Fibroblast of lung (primary cell): ENCODE data around the gene VN1R2. TPM values are rescaled to one million over a fixed set of nuclear protein-coding genes. Genes with fewer than 3 reads are reported as not detected.
"Not testable (repeated sequence)": the region's sequence is repeated elsewhere in the genome, so short reads cannot be mapped to it uniquely, and the experiment has no call there.

Source experiments
- DNase-seq, 2 donors: peaks; one replicate each; pipeline versions ENCODE4 v3.0.0 to v3.0.0-alpha.2; 2010; ENCODE audit warnings: low read depth in 2 of 2
- H2AFZ ChIP-seq: 2 replicates; pipeline ENCODE4 v1.5.1; 2012; ENCODE audit warnings: low read length, control low read depth, inconsistent platforms
- H3K27ac ChIP-seq: 2 replicates; pipeline ENCODE4 v1.5.1; 2011; ENCODE audit warnings: low read length, control low read depth; ENCODE audit not compliant: insufficient read depth
- H3K27me3 ChIP-seq: 2 replicates; pipeline ENCODE4 v1.5.1; 2011; ENCODE audit warnings: mild to moderate bottlenecking, low read length; ENCODE audit not compliant: control insufficient read depth, insufficient read depth
- H3K36me3 ChIP-seq: 2 replicates; pipeline ENCODE4 v1.5.1; 2011; ENCODE audit warnings: low read length; ENCODE audit not compliant: control insufficient read depth, insufficient read depth
- H3K4me1 ChIP-seq: 2 replicates; pipeline ENCODE4 v1.5.1; 2011; ENCODE audit warnings: low read length; ENCODE audit not compliant: control insufficient read depth, insufficient read depth; ENCODE audit errors: extremely low read depth
- H3K4me2 ChIP-seq: 2 replicates; pipeline ENCODE4 v1.5.1; 2011; ENCODE audit warnings: low read length, control low read depth; ENCODE audit not compliant: insufficient read depth; ENCODE audit errors: extremely low read depth
- H3K4me3 ChIP-seq, 4 experiments: fragments of 200-600 bp in 1 of 4; sonication (generic) in 1 of 4; replicated peaks in 1 of 4; 2 replicates each; pipeline ENCODE4 v1.5.1; 2011 to 2016; ENCODE audit warnings: low read length in 4 of 4, low read depth in 3 of 4, mild to moderate bottlenecking in 3 of 4, control low read depth in 2 of 4, inconsistent platforms in 1 of 4, mixed read lengths in 1 of 4; ENCODE audit not compliant: insufficient read depth in 1 of 4; ENCODE audit errors: control extremely low read depth in 1 of 4
- H3K79me2 ChIP-seq: 2 replicates; pipeline ENCODE4 v1.5.1; 2012; ENCODE audit warnings: mild to moderate bottlenecking, low read length, inconsistent platforms; ENCODE audit not compliant: control insufficient read depth, insufficient read depth
- H3K9ac ChIP-seq: 2 replicates; pipeline ENCODE4 v1.5.1; 2011; ENCODE audit warnings: mild to moderate bottlenecking, low read length, control low read depth; ENCODE audit not compliant: insufficient read depth
- H3K9me3 ChIP-seq: 2 replicates; pipeline ENCODE4 v1.5.1; 2012; ENCODE audit warnings: low read depth, low read length; ENCODE audit not compliant: control insufficient read depth, insufficient read depth
- H4K20me1 ChIP-seq: 2 replicates; pipeline ENCODE4 v1.5.1; 2011; ENCODE audit warnings: low read length; ENCODE audit not compliant: control insufficient read depth, insufficient read depth; ENCODE audit errors: extremely low read depth
- polyA minus RNA-seq: library from RNA; depleted of rRNA, polyadenylated mRNA; stranded (reverse); fragments of >200 nt; gene quantifications from 2 replicates; pipeline ENCODE4 v1.2.3, GENCODE V29; 2011; ENCODE audit warnings: low replicate concordance
- polyA plus RNA-seq, 2 donors: library from polyadenylated mRNA; depleted of rRNA in 1 of 2; stranded (reverse) in 1 of 2; unstranded in 1 of 2; fragments of >200 nt; gene quantifications; 2 replicates each; pipeline ENCODE4 v1.2.1, GENCODE V29; 2011 to 2012; ENCODE audit warnings: missing spikeins in 1 of 2
- total RNA-seq: library from RNA; depleted of rRNA; stranded (reverse); fragments of >200 nt; gene quantifications from 2 replicates; pipeline ENCODE4 v1.2.1, GENCODE V29; 2014
- TF ChIP-seq, protein P1 (sequence below), 2 donors: IDR thresholded peaks in 1 of 2; conservative IDR thresholded peaks in 1 of 2; 1 replicate in 1 of 2; 2 replicates in 1 of 2; pipeline ENCODE4 v1.5.1; 2011 to 2012; ENCODE audit warnings: low read length in 2 of 2, control low read depth in 1 of 2, inconsistent platforms in 1 of 2, low read depth in 1 of 2, mild to moderate bottlenecking in 1 of 2

The VN1R2 gene, protein sequence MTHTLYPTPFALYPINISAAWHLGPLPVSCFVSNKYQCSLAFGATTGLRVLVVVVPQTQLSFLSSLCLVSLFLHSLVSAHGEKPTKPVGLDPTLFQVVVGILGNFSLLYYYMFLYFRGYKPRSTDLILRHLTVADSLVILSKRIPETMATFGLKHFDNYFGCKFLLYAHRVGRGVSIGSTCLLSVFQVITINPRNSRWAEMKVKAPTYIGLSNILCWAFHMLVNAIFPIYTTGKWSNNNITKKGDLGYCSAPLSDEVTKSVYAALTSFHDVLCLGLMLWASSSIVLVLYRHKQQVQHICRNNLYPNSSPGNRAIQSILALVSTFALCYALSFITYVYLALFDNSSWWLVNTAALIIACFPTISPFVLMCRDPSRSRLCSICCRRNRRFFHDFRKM
- total RNA-seq (under 0.01 and 0.17 TPM in 2 replicates), polyA plus RNA-seq (not detected in 2 replicates), polyA minus RNA-seq (not detected in 2 replicates)
- not detected in 2 replicates for polyA plus RNA-seq (2012)

DNA sequence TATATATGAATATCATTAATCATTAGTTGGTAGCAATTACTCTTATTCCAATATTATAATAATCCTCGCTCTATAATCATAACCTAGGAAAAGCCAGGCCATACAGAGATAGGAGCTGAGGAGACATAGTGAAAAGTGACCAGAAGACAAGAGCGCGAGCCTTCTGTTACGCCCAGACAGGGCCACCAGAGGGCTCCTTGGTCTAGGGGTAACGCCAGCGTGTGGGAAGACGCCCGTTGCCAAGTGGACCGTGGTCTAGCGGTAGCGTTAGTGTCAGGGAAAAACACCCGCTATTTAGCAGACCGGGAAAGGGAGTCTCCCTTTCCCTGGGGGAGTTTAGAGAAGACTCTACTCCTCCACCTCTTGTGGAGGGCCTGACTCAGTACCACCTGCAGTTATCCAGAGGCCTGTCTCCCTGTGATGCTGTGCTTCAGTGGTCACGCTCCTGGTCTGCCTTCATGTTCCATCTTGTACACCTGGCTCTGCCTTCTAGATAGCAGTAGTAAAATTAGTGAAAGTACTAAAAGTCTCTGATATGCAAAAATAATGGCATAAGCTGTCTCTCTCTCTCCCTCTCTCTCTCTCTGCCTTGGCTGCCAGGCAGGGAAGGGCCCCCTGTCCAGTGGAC lies at the start of gene VN1R2:
VN1R2 (plus strand) TSS at position 578 of the 628 bp plus-strand sequence. CDS start 84 bp downstream, outside the sequence.
- not testable (repeated sequence) for H3K4me1 ChIP-seq, H3K36me3 ChIP-seq, H3K27ac ChIP-seq, H4K20me1 ChIP-seq, H3K79me2 ChIP-seq, H3K9me3 ChIP-seq, DNase-seq, H3K9ac ChIP-seq, H3K4me3 ChIP-seq, H3K4me2 ChIP-seq, H2AFZ ChIP-seq, H3K27me3 ChIP-seq

DNA sequence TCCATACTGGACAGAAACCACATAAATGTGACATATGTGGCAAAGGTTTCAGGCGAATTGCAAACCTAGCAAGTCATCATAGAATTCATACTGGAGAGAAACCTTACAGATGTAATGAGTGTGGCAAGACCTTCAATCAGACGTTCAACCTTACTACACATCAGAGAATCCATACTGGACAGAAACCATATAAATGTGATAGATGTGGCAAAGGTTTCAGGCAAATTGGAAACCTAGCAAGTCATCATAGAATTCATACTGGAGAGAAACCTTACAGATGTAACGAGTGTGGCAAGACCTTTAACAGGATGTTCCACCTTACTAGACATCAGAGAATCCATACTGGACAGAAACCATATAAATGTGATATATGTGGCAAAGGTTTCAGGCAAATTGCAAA lies 46.5 kb upstream of the VN1R2 start:
- H3K36me3 ChIP-seq, H3K4me1 ChIP-seq, DNase-seq, H4K20me1 ChIP-seq, H2AFZ ChIP-seq, H3K9ac ChIP-seq, H3K27ac ChIP-seq, H3K79me2 ChIP-seq, H3K9me3 ChIP-seq, H3K4me3 ChIP-seq, H3K4me2 ChIP-seq, H3K27me3 ChIP-seq: not testable (repeated sequence)

DNA sequence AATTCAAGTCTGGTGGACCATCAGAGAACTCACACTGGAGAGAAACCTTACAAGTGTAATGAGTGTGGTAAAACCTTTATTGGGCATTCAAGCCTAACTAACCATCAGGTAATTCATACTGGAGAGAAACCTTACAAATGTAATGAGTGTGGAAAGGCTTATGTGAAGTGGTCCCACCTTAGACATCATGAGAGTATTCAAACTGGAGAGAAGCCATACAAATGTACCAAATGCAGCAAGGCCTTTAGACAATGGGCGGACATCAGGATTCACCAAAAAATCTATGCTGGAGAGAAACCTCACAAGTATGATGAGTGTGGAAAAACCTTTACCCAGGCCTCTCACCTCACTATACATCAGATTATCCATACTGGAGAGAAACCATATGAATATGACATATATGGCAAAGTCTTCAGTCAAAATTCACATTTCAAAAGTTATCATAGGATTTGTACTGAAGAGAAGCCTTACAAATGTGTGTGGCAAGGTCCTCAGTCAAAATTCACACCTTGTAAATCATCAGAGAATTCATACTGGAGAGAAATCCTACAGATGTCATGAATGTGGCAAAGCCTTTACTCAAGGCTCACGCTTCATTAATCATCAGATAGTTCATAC lies 45.3 kb upstream of the VN1R2 start:
- TF ChIP-seq, protein P1, sequence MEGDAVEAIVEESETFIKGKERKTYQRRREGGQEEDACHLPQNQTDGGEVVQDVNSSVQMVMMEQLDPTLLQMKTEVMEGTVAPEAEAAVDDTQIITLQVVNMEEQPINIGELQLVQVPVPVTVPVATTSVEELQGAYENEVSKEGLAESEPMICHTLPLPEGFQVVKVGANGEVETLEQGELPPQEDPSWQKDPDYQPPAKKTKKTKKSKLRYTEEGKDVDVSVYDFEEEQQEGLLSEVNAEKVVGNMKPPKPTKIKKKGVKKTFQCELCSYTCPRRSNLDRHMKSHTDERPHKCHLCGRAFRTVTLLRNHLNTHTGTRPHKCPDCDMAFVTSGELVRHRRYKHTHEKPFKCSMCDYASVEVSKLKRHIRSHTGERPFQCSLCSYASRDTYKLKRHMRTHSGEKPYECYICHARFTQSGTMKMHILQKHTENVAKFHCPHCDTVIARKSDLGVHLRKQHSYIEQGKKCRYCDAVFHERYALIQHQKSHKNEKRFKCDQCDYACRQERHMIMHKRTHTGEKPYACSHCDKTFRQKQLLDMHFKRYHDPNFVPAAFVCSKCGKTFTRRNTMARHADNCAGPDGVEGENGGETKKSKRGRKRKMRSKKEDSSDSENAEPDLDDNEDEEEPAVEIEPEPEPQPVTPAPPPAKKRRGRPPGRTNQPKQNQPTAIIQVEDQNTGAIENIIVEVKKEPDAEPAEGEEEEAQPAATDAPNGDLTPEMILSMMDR (conservative IDR thresholded peaks at IDR 0.05 in 1 of 2, IDR thresholded peaks at IDR 0.05 in 1 of 2; ENCODE audit: low read depth in 1 of 2, low read length in 2 of 2), result no peak
- Histone ChIP-seq H3K9ac (no peak overlapping the region), H2AFZ (no peak overlapping the region), H3K9me3 (no peaks in the 10 kb centered on the region), H4K20me1 (no peaks in the 10 kb centered on the region), H3K4me1 (no peaks in the 10 kb centered on the region), H3K27me3 (no peaks in the 10 kb centered on the region), H3K4me2 (no peak overlapping the region), H3K4me3 (no peak overlapping the region), H3K36me3 (no peaks in the 10 kb centered on the region), H3K79me2 (no peaks in the 10 kb centered on the region), H3K27ac (no peak overlapping the region)
- DNase-seq, result no peak

DNA sequence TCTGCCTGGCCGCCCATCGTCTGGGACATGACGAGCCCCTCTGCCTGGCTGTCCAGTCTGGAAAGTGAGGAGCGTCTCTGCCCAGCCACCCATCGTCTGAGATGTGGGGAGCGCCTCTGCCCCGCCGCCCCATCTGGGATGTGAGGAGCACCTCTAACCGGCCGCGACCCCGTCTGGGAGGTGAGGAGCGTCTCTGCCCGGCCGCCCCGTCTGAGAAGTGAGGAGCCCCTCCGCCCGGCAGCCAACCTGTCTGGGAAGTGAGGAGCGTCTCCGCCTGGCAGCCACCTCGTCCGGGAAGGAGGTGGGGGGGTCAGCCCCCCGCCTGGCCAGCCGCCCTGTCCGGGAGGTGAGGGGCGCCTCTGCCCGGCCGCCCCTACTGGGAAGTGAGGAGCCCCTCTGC lies 35.4 kb upstream of the VN1R2 start:
- not testable (repeated sequence) for H4K20me1 ChIP-seq, H3K27me3 ChIP-seq, H3K9ac ChIP-seq, H3K4me3 ChIP-seq, H2AFZ ChIP-seq, H3K9me3 ChIP-seq, H3K4me2 ChIP-seq, H3K4me1 ChIP-seq, H3K36me3 ChIP-seq, H3K79me2 ChIP-seq, H3K27ac ChIP-seq, DNase-seq
